ENCODE data around the gene CD24.
"Not testable (repeated sequence)": the region's sequence is repeated elsewhere in the genome, so short reads cannot be mapped to it uniquely, and the experiment has no call there.

CD24 gene, protein sequence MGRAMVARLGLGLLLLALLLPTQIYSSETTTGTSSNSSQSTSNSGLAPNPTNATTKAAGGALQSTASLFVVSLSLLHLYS

DNA sequence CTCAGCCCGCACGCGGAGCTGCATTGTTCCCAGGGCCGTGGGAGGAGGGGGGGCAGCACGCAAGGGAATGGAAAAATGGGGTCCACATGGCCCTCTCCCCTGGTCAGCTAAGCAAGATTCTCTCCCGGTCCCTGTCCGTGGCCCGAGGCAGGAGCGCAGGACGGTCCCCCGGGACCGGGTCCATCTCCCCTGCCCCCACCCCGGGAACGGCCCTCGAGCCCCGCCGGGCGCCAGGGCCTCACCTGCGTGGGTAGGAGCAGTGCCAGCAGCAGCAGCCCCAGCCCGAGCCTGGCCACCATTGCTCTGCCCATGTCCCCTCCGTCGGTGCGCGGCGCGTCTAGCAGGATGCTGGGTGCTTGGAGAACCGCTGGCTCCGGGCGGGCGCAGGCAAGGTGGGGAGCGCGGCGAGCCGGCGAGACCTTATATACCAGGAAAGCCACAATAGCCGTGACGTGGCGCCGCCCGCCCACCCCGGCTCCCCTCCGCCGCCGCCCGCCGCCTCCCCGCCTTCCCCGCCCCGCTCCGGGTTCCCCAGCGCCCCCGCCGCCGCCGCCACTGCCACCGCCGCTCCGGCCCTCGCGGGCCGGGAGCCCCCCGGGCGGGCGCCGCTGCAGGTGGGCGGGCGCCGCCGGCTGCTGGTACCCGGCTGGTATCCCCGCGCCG lies at the start of gene CD24:
CD24 (minus strand) TSS at position 394 of the 663 bp plus-strand sequence; CDS start at position 311, 83 bp downstream.
- peak; percentile 67 for DNase-seq

DNA sequence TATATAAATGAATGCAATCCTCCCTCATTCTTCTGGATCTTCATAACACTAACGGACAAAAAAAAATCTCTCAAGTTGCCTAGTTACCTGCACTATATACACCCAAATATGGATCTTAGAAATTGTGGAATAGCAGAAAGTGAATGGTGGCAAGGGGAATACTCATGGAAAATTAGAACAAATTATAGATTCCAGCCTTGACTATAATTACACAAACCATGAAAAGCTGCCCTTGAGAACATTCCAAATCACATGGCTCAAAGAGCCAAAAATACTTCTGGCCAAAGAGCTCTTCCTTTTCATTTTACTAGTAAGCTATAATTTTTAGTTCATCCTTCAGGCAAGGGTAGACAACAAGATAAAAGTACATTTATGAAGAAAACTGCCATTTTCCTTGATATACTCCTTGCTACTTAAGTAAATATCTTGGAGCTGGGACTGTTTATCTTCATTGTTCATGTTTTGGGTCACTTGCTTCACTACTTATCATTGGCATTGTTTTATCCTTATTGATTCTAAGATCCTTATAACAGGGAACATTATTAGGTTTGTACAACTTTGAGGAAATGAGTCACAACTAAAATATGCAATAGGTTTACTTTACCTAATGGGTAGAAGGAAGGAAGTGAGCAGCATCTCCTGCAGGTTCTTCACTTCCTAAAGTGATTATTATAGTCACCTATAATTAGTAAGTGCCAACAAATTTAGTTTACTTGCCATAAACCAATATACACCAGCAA lies 47.1 kb upstream of the CD24 start:
- no peak for DNase-seq

DNA sequence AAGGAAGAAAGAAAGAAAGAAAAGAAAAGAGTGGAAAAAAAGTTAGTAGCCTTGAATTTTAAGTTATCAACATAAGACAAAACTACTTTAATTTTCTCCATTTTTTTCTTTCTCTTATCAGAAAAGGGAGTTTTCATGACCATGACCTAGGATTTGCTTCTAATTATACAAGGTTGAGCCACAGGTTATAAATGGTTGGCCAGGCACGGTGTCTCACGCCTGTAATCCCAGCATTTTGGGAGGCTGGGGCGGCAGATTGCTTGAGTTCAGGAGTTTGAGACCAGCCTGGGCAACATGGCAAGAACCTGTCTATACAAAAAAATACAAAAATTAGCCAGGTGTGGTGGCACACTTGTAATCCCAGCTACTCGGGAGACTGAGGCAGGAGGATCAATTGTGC lies 45.7 kb upstream of the CD24 start:
- no peak for DNase-seq

DNA sequence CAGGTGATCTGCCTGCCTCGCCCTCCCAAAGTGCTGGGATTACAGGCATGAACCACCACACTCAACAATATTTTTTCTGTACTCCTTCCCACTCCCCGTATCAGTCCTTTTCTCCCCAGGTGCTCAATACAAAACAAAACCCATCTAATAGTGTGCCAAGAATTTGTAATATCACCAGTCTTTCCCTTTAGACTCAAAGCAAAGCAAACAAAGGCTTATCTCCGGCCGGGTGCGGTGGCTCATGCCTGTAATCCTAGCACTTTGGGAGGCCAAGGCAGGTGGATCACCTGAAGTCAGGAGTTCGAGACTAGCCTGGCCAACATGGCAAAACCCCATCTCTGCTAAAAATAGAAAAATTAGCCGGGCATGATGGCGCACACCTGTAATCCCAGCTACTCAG lies 45.1 kb upstream of the CD24 start:
- not testable (repeated sequence) for DNase-seq

DNA sequence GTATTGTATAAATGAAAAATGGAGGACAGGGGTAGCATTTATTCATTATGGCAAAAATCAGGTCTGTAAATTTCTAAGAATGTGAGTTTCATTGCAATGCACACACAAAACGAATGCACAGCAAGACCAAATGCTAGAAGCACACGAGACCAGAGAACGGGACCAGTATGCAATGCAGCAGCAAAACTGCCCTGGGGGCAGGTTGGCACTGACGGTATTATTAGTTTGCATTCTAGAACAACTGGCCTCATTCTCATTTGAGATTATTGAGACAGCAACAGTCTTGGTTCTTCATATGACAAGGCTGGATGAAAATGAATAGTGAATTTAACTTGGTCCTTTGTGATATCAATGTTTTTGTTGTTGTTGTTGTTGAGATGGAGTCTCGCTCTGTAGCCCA lies 44.5 kb upstream of the CD24 start:
- DNase-seq: no peak

DNA sequence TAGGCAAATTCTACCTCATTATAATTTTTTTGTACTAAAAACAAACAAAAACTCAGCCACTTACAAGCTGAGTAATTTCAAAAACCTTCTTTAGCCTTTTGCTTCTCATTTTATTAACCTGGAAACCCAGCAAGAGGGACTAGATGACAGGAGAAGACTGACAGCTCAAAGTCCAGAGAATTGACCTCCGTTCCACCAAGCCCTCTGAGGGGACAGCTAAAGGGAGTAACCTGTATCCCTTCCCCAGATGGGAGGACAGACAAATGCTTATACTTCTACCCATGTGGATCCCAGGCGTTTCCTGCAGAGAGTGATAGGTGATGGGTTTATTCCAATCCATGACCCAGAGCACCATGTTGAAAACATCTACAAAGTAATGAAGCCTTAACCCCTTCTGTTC lies 35.0 kb upstream of the CD24 start:
- DNase-seq: no peak

DNA sequence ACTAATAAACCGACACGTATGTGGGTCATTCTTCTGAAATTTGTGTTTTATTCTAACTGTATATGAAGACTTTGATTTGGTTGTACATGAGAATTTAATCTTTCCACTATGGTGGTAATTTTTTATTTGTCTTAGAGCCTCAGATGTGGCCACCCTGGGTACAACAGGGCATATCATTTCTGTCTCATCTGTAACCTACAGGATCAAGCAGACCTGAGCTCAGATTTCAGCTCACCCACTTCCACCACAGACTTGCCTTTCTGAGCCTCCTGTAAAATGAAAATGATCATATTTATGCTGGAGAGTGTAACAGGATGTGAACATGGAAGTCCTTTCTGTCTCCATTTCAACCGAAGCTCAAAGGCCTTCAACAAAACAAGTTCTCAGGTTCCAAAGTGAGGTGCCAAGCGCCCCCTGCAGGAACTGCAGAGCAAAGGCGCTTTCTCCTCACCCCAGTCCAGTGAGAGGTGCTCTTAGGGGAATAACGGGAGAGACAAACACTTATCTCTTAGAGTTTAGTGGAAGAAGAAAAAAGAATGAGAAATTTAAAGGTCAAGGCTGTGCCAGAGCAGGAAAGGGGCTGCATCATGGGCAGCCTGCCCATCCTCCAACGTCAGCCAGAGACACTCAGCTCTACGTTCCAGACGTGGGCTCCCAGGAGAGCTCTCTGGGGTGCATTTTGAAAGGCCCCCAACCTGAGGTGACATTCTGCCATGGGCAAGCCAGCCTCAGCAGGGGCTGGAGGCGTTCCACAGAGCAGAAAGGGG lies 23.0 kb upstream of the CD24 start:
- DNase-seq: peak; percentile 76

DNA sequence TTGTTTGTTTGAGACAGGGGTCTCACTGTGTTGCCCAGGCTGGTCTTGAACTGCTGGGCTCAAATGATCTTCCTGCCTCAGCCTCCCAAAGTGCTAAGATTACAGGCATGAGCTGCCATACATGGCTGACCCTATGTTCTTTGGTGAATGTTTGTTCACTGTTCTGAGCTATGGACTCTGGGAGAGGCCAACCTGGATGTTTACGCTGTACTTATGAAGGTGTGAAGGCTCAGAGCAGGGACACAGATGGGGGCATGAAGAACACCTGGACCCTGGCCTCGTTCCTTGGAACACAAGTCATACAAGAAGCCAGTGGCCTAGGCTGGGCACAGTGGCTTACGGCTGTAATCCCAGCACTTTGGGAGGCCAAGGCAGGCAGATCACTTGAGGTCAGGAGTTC lies 21.1 kb upstream of the CD24 start:
- no peak for DNase-seq

DNA sequence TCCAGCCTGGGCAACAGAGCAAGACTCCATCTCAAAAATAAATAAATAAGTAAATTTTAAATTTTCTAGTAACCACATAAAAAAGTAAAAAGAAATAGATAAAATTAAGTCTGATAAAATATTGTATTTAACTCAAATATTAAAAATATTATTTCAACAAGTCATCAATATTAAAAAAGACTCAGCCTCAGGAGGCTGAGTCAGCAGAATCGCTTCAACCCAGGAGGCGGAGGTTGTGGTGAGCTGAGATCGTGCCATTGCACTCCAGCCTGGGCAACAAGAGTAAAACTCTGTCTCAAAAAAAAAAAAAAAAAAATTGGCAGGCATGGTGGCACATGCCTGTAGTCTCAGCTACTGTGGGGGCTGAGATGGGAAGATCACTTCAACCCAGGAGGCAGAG lies 15.2 kb upstream of the CD24 start:
- not testable (repeated sequence) for DNase-seq

DNA sequence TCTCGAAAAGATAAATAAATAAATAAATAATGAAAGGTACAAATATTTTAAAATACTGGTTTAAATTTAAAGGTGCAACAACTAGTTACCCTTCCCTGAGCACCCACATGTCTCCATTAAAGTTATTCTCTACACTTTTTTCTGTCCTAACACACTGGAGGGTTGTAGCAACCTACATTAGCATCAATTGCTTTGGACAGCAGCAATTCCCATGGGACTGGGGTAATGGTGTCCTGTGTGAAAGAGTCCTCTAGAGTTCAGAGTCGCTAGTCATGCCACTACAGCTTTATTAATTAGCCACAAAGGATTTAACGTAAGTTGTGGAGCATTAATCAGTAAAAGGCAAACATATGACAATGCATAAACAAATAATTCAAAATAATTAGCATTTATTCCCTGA lies 14.1 kb upstream of the CD24 start:
- DNase-seq: peak; percentile 55

DNA sequence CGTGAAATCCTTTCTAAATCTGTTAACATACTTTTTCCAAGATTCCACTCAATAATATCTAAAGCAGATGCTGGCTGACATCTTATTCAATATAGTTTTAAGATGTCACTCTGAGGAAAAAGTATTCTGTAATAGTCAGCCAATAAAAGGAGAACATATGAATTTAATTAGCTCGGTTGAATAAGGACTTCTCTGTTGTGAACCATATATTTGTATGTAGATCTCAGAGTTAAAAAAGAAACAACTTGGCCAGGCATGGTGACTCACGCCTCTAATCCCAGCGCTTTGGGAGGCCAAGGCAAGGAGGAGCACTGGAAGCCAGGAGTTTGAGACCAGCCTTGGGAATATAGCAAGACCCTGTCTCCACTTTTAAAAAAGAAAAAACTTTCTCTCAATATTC lies 7.4 kb upstream of the CD24 start:
- DNase-seq: no peak

DNA sequence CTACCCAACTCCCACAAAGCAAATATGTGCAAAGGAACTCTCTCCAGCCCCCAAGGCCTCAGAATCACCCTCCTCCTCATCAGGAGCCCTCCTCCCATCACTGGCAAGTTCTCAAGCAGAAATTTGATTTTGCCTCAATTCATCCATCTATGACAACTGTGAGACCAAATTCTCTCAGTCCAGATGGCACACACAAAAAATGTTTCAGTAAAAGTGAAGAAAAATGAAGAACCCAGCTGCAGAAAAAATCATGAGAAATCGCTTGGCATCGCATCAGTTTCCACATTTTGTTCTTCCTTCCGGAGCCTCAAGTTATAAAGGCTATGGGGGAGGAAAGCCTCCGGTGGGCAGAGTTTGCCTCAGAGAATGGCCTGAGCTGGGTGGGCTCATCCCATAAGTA lies 6.4 kb upstream of the CD24 start:
- DNase-seq: no peak

DNA sequence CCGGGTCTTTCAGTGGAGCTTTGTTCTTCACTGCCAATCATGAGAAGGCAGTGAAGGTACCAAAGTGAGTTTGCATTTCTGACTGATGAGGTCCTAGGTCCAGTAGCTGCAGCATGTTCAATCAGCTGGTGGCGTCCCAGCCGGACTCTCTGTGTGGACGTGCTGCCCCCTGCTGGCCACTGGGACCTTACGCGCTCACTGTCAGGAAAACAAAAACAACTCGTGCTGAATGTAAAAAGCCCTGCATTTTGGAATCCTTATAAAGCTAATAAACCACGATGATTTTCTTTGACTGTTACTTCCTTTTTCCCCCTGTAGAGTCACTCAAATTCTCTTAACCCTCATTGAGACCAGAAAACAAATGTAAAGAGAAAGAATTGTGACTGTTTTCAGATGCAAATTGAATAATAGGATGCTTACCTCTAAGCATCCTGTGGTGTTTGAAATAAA lies 4.9 kb upstream of the CD24 start:
- peak; percentile 90 for DNase-seq

DNA sequence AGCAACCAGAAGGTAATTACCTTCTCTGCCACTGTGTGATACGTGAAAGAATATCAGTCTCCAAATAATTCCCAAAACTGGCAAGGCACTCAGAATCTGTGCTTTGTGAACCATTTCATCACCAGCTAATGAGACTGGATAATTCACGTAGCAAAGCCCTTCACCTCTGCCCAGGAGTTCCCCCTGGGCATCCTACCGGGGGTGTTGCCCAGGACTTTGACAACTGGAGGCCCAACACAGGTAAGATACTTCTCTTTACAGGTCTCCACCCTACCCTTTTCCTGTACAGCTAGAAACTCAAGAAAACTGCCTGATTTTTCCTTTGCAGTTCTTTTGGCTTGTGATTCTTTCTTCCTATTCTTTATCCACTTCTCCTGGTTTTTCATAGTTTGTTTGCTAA lies 2.7 kb upstream of the CD24 start:
- no peak for DNase-seq

DNA sequence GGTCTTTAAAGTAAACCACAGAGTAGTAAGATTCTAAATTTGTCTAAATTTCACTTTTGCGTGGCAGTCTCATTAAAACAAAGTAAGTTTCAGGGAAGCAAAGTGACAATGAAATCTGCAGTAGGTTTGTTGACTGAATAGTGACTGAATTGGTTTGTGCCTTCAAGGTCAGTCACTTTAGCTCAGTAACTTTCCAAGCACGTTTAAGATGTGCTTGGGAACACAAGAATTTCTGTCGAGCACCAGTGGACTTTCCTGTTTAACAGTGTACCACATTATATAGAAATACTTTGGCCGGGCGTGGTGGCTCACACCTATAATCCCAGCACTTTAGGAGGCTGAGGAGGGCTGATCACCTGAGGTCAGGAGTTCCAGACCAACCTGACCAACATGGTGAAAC lies 1.7 kb upstream of the CD24 start:
- DNase-seq: no peak

DNA sequence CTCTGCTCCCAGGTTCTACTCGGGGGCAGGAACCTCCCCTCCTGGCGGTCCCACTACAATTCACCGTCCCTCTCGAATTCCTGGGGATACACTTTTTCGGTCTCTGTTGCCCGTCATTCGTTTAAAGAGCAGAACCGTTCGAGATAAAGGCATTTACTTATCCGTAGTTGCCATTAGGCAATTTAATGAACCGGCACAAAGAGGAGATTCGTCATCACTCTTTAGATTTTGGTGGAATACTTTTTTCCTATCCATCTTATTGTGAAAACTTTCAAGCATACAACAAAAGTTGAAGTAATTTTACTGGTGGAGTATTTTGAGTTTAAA lies 1.2 kb upstream of the CD24 start:
- no peak for DNase-seq

DNA sequence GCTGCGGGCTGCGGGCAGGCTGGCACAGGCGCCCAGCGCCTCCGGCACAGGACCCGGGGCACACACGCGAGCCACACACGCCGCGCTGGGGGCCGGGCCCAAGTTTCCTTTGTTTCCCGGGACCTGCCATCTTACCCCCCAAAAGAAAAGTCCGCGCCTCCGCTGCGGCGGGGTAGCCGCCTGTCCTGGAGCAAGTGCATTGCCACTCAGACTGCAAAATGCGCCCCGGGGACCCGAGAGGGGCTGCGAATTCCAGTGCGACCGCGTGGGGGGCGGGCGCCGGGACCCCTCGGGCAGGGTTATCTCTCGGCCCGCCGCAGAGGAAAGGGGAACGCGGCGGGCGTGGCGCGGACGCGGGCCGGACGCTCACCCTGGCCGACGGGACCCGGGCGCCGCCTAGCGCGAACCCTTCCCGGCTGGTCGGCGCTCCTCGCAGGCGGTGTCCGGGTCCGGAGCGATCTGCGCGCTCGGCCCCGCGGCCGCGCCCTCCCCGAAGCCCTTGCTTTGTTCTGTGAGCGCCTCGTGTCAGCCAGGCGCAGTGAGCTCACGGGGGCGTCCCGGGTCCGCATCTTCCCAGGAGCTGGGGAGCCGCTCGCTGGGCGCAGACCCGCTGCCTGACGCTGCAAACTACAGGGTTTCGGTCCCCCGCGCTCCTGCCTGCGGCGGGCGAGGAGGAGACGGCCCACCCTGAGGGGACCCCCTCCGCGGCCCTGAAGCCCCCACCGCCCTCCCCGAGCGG lies 639 bp upstream of the CD24 start:
- peak; percentile 53 for DNase-seq

DNA sequence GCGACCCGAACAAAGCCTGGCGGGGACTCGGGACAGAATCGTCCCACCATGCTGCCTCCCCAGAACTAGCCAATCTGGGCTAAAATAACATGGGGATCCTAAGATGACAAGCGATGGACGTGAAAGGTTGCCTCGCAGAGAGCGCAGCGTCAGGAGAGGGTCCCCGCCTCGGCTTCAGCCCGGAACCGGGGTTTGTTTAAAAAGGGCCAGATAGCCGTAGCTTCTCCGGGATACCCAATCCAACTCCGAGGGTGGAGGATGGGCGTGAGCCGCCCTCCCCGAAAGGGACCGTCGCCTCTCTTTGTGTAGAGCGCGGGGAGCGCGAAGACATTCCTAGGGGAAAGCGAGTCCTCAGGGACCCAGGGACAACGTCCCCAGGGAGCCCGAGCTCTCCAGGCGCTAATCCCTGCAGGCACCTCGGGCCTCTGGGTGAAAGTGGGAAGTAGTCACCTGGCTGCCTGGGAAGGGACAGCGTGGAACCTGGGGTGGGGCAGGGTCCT lies 643 bp downstream of the CD24 start:
- DNase-seq: peak; percentile 74

DNA sequence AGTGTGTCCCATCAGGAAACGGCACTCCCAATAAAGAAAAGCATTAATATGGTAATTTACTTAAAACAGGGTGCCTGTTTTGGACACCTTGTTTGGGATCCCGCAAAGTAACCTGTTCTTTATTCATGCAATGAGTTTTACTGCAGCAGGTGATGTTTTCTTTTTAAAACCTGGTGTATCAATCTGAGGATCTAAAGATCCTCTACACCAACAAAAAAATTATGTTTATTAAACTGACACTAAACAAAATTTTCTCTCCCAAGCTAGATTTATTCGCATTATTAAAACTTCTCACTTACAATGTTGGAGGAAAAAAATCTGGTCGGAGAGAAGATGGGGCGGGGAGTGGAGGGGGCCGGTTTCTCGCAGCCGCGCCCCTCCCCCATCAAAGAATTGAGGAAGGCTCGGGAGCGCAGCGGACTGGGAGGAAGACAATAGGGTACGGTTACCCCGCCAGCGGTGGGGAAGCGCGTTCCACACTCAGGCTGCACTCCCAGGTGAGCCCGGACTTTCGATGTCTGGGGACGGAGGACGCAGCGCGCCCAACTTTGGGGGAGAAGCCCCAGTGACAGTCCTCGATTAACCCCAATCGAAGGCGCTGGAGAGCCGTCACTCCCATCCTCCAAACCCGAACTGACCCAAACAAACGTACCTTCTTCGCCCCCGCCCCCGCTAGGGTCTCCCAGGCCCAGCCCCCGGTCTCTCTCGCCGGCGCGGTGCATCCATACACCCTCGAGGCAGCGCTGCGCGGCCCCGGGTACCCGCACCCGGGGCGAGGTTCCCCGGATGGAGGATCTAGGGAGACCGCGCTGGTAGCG lies 1.3 kb downstream of the CD24 start:
- peak; percentile 57 for DNase-seq

DNA sequence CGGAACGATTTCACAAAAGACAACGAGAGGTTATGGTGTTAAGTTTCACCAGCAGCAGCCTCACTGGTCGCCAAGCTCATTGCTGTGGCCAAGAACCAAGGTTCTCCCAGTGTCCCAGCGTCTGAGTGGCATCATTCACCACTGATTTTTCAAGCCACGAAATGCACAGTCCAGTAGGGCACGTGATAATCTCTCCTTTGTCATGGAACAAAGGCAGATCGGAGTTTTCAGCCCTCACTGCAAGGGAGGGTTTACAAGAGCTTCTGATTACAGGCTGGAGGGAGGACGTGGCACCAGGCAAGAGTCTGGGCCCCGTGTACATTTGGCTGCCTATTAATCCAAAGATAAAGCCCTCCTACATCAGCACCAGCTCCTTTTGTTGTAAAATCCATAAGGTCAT lies 2.0 kb downstream of the CD24 start:
- DNase-seq: peak; percentile 35

DNA sequence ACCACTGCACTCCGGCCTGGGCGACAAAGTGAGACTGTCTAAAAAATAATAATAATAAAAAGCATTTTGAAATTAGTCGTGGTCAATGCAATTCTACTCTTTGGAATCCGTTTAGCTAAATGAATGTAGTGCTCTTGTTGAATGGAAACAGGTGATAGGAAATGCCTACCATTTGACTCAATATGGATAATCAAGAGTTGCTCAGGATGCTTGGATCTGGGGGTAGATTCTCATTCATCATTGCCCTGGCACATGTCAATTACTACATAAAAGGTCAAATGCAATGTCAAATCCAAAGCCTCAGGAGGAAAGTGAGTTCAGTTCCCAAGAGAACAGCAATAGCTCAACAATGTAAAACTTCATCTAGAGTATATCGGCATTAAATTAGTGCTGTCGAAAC lies 3.8 kb downstream of the CD24 start:
- DNase-seq: not testable (repeated sequence)

DNA sequence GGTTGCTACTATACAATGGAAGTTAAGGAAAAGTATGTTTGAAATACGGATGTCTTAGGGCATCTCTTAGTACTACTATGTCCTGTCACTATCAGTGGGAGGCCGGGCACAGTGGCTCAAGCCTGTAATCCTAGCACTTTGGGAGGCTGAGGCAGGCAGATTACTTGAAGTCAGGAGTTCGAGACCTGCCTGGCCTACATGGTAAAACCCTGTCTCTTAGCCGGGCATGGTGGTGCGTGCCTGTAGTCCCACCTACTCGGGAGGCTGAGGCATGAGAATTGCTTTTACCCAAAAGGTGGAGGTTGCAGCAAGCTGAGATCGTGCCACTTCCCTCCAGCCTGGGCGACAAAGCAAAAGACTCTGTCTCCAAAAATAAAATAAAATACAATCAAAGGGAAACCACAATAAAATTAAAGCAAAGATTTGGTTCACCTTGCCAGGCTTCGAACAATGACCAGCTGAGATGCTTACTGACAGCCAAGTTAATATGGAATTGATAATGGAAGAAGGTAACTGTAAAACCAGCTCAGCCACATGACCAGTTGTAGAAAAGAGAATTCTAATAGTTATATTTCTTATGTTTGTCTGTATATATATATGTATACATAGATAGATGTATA lies 6.5 kb downstream of the CD24 start:
- DNase-seq: no peak

All from NCI-H82 (cell line).